ENCODE results near the gene BCL2.

DNA sequence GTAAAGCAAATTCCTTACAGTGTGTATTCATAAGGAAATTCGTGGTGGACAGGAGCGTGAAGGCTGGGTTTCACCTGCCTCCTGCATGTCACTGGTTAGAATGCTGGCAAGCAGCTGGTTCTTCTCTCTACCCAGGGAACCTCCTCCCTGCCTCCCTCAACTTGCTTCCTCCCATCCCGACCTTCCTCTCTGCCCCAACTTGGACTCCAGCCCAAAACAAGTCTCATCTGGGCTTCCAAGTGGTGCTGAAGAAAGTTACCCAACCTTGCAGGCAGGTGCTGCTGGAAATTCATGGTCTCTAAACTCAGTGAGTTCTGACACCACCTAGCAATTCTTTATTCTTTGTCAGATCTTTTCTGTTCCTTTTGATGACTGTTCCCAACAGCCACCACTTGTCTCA lies 184.5 kb downstream of the BCL2 start:
- no peak for TF ChIP-seq POLR2AphosphoS5 (IDR thresholded peaks at IDR 0.05; ENCODE audit: borderline replicate concordance, low read depth, low read length)
- TF ChIP-seq EZH2 (IDR thresholded peaks at IDR 0.05) = no peak
- TF ChIP-seq FOXP2 (optimal IDR thresholded peaks at IDR 0.05; ENCODE audit: control extremely low read depth, extremely low read length, insufficient read depth) = no peak

Measured in SK-N-MC (cell line).